HK-2 (cell line): Measurements from ENCODE around the gene MAN2A2.
A peak's percentile ranks its signal among the peaks of the same experiment; 100 is the strongest.

Experiments used
- DNase-seq: peaks from one replicate; pipeline ENCODE4 v3.0.0-alpha.2; 2018; ENCODE audit not compliant: unreplicated experiment

Gene MAN2A2

GRCh38 chr15:90942354-90943120 lies 39.4 kb downstream of the MAN2A2 start:
- no peak for DNase-seq

- no peak for DNase-seq
Observed at GRCh38 chr15:90945091-90945490, 42.0 kb downstream of the MAN2A2 start.

DNA sequence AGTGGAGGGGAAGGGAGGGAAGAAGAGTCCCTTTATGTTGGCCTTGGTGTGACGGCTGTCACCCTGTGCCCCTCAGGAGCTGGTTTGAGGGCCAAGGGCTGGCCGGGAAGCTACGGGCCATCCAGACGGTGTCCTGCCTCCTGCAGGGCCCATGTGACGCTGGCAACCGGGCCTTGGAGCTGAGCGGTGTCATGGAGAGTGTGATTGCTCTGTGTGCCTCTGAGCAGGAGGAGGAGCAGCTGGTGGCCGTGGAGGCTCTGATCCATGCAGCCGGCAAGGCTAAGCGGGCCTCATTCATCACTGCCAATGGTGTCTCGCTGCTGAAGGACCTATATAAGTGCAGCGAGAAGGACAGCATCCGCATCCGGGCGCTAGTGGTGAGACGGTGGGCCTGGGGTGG lies 43.4 kb downstream of the MAN2A2 start:
- DNase-seq, result no peak

- no peak for DNase-seq
Observed at GRCh38 chr15:90946941-90947576, 44.0 kb downstream of the MAN2A2 start.

GRCh38 chr15:90947577-90948357 lies 44.7 kb downstream of the MAN2A2 start:
- no peak for DNase-seq

GRCh38 chr15:90948506-90948905 lies 45.4 kb downstream of the MAN2A2 start:
- no peak for DNase-seq

GRCh38 chr15:90949979-90950675 lies 47.0 kb downstream of the MAN2A2 start:
- DNase-seq, result no peak

DNA sequence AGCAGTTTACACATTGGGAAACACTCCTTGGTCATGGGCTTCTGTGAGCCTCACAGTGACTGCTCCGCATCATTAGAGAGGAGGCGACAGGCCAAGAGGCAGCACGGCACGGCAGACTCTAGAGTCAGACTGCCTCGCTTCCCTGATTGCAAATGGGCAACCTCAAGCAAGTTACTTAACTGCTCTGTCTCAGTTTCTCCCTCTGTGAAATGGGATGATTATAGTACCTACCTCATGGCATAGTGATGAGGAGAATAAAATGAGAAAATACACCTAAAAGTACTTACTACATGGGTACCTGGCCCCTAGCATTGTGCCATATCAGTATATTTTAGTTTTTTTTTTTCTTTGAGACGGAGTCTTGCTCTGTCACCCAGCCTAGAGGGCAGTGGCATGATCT lies 47.6 kb downstream of the MAN2A2 start:
- DNase-seq, result no peak

DNA sequence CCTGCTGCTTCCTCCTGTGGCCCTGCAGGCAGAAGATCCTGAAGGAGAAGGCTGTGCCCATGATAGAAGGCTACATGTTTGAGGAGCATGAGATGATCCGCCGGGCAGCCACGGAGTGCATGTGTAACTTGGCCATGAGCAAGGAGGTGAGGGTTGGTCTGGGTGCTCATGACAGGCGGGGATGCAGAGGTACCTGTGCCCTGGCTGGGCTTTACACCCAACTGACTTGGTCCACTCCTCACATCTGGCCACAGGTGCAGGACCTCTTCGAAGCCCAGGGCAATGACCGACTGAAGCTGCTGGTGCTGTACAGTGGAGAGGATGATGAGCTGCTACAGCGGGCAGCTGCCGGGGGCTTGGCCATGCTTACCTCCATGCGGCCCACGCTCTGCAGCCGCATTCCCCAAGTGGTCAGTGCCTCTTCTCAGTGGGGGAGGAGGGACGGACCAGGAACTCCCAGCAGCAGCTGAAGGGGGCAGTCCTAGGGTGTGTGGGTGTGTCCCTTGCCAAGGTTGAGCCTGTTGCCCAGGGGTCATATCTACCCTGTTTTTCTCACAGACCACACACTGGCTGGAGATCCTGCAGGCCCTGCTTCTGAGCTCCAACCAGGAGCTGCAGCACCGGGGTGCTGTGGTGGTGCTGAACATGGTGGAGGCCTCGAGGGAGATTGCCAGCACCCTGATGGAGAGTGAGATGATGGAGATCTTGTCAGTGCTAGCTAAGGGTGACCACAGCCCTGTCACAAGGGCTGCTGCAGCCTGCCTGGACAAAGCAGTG lies 50.0 kb downstream of the MAN2A2 start:
- DNase-seq, result no peak

DNA sequence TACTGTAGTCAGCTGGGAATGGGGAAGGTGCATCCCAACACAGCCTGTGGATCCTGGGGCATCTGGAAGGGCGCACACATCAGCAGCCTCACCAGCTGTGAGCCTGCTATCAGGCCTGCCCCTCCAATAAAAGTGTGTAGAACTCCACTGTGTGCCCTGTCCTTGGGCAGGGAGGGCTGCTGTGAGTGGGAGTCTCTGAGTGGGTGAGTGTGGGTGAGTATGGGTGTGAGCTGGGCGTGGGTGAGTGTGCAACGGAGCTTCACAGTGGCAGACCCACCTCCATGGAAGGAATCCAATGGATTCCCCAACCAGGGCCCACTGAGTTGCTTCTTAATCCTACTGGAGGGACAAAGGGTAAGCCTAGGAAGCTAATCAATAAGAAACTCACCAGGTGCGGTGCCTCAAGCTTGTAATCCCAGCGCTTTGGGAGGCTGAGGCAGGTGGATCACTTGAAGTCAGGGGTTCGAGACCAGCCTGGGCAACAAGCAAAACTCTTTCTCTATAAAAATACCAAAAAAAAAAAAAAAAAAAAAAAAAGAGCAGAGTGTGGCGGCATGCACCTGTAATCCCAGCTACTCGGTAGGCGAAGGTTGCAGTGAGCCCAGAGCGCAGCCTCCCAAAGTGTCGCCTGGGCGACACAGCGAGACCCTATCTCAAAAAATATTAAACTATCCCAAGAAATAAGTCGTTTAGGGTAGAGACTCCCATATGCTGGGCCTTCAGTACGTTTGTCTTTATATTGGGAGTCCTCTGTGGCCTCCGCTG lies 51.0 kb downstream of the MAN2A2 start:
- no peak for DNase-seq

DNA sequence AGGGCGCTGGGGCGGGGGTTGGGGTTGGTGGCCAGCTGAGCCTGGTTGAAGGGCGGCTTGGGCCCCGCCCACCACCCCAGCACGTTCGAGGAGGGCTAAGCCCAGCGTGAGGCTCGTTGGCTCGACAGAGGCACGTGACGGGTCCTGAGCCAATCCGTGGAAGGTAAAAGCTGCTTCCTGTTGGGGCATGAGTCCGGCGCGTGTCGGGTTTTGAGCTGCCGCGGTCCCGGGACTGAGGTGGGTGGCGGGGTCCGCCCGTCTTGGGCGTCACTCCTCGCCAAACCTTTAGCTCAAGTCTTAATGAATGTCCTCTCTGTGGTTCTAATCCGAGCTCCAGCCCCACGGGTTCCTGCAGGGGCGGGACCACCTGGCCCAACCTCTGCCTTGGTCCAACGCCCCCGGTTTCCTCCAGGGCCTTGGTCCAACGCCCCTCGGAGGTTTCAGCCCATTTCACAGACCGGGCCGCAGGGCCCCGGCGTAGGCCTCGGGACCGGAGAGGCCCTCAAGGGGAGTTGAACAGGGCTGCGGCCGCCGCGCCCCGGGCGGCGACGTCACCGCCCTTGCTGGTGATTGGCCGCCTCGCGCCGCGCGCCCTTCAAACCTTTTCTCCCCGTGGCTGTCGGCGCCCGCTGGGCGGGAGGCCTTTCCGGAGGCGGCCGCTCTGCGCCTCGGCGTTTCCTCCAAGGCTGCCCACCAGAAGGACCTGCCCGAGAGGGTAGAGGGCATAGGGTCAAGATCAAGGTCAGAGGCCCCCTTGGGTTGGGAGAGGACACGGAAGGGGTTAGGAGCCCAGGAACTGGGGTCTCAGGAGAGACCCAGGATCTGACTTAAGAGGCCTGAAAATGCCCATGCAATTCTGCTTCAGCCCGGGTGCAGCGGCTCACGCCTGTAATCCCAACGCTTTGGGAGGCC lies 51.9 kb downstream of the MAN2A2 start, which contains the start of gene RCCD1:
Gene RCCD1 (plus strand): TSS at position 173 of the 912 bp plus-strand sequence. CDS start 1,851 bp downstream, outside the sequence.
- DNase-seq, result peak; percentile 91

- no peak for DNase-seq
Observed at GRCh38 chr15:90955624-90956273, 52.6 kb downstream of the MAN2A2 start.

DNA sequence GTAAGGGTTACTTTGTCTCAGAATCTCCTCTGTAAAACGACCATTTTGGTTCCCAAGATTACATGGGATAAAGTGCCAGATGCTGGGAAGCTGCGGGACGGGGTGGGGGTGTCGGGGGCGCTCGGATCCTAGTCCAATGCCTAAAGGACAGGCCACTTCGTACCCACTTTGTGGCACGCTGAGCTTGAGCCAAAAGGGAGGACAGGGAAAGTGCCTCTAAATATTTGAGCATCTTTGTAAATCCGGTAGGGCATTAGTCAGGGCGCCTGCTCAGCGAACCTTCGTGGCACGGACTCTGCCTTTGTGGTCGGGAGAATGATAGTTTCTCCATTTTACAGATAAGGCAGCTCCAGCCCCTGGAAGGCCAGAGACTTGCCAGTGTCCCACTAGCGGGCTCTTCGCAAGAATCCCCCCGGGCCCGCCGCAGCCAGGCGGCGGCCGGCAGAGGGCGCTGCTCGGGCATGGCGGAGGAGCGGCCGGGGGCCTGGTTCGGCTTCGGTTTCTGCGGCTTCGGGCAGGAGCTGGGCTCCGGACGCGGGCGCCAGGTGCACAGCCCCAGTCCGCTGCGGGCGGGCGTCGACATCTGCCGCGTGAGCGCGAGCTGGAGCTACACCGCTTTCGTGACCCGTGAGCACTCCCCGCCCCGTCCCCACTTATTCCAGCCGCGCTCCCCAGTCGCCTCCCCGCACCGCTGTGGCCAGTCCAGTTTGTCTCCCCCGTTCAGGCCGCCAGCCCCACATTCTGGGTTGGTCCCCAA lies 53.4 kb downstream of the MAN2A2 start:
- no peak for DNase-seq

DNA sequence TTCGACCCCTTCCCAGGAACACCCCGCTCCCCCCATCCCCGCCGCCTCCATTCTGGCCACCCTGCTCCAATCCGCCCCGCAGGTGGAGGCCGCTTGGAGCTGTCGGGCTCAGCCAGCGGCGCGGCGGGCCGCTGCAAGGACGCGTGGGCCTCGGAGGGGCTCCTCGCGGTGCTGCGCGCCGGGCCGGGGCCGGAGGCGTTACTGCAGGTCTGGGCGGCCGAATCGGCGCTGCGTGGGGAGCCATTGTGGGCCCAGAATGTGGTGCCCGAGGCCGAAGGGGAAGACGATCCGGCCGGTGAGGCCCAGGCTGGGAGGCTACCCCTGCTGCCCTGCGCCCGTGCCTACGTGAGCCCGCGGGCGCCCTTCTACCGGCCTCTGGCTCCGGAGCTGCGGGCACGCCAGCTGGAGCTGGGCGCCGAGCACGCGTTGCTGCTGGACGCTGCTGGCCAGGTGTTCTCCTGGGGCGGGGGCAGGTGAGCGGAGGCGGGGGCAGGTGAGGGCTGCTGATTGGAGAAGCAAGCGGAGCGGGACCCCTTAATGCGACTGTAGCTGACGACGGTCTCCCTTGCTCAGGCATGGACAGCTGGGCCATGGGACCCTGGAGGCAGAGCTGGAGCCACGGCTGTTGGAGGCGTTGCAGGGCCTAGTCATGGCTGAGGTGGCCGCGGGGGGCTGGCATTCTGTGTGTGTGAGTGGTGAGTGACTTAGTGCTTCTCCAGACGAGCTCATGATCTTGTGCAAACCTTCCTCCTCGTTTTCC lies 54.1 kb downstream of the MAN2A2 start:
- no peak for DNase-seq

DNA sequence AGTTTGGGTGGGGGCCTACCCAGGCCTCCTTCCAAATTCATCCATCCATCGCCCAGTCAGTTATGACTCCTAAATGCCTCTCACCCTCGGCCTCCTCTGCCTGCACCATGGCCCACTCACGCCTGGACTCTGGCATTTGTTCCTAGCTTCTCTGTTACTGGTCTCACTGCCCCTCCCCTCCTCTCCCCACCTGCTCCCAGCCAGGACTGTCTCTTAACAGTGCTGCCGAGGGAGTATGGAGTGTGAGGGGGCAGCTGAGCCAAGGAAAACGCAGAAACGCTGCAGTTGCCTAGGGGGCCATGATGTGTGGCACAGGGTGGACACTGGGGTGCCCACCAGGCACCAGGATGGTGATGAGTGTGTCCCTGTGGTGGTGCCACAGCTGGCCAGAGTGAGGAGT lies 54.7 kb downstream of the MAN2A2 start:
- no peak for DNase-seq

DNA sequence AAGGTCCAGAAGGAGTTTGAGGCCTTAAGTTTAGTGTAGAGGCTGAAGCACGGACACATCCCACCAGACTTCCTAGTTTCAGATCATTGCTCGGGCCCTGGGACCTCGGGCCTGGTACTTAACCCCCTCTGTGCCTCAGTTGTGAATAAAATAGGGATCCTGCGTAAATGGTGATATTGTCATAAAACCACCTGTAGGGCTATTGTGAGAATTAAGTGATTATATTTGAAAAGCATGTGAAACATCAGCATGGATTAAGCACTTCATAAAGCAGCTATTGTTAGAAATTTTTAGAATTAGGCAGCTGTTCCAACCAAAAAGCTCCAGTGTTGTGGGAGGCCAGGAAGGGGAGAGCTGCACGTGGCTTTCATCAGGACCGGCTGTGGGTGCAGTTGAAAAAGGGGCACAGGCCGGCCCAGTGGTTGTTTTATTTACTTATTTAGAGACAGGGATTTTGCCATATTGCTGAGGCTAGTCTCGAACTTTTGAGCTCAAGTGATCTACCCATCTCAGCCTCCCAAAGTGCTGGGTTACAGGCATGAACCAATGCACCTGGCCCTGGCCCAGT lies 56.0 kb downstream of the MAN2A2 start:
- no peak for DNase-seq

DNA sequence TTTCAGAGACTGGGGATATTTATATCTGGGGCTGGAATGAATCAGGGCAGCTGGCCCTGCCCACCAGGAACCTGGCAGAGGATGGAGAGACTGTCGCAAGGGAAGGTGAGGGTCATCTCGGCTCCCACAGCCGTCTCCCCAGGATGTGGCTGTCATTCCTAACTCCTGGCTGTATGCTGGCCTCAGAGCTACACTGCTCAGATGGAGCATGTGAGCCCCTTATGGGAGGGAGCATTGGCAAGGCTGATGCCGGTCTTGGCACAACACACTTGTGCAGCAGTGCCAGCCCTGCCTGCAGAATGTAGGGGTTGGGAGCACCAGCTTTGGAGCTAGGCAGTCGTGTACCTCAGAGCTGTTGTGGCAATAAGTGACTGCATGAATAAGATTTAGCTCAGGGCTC lies 56.8 kb downstream of the MAN2A2 start:
- DNase-seq, result no peak
